Measurements from ENCODE around the gene TFDP1.

- TF ChIP-seq CTCF (IDR thresholded peaks at IDR 0.05): no peak
- TF ChIP-seq POLR2A (IDR thresholded peaks at IDR 0.05): no peak
Measured at GRCh38 chr13:113577881-113578435, 6.6 kb upstream of the TFDP1 start.
